HG02623 (cell line): ENCODE measurements around the gene PLA2G4D.
"Not testable (repeated sequence)": the region's sequence is repeated elsewhere in the genome, so short reads cannot be mapped to it uniquely, and the experiment has no call there.

Experiments
- ATAC-seq: cut with Tn5 transposase; IDR thresholded peaks from one replicate; pipeline ENCODE4 v1.9.1; 2021; ENCODE audit warnings: moderate library complexity; ENCODE audit not compliant: unreplicated experiment

The PLA2G4D gene

DNA sequence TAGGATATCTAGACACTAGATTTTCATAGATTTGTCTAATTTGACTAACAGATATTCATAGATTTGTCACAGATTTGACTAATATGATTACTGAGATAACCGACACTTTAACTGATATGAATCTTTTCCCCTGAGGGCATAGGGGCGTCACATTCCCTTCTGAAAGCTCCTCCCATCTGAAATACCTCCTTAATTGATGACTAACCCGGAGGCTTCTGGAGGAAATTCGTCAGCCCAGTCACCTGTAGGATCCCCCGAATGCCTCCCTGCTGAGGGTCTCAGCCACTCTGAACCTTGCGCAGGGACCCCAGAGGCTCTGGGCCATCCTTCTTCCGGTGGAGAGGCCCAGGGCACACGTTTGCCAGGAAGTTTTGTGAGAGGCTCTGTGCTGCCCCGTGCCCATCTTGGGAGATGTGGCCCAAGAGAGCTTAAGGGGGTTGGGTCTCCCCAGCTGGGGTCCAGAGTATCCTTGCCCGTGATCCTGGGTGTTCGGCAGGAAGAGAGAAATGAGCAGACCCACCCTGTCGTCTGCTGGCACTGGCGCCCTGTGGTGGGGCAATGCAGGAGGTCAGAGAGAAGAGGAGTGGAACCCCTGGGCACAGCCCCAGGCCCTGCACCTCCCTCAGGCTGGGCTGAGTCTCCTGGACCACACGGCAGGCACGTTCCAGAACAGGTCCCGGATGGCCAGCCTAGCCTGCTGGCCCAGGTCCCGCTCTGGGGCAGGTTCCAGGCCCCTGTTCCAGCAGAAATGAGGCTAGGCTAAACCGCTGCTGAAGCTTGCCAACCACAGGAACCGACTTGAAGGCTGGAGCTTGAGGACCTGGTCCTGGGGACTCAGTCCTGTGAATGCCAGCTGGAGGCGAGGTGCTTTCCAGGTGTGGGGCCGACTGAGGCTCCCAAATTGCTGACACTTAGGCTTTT is 1.7 kb downstream of the PLA2G4D start:
- no peak for ATAC-seq

DNA sequence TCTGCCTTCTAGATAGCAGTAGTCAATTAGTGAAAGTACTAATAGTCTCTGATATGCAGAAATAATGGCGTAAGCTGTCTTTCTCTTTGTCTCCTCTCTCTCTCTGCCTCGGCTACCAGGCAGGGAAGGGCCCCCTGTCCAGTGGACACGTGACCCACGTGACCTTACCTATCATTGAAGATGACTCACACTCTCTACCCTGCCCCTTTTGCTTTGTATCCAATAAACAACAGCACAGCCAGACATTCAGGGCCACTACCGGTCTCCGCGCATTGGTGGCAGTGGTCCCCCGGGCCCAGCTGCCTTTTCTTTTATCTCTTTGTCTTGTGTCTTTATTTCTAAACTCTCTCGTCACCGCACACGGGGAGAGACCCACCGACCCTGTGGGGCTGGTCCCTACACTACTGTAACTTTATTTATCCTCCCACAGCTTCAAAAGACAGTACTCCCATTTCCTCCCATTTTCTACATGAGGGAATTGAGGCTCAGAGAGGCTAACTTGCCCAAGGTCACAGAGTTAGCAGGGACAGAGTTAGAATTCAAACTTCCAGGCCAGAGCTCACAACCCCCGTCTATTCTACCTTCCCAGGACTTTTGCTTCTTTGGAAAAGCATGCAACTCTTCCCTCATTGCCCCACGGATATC is 2.5 kb downstream of the PLA2G4D start:
- ATAC-seq: not testable (repeated sequence)

DNA sequence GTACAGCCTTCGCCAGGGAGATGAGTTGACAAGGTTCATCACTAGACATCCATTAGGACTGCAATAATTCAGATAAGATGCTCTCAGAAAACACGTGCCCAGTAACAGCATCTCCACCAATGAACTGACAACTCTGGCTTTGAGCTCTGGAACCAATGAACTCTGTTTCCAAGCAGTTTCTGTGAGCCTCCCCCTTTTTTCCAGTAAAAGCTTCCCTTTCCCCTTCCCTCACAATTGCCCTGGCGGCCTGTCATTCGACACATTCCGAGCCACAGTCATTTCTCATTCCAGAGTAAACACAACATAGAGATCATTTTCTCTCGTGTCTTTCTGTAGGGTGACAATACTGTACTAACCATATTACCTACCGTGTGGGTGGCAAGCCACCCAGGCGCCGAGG is 3.6 kb downstream of the PLA2G4D start:
- no peak for ATAC-seq

DNA sequence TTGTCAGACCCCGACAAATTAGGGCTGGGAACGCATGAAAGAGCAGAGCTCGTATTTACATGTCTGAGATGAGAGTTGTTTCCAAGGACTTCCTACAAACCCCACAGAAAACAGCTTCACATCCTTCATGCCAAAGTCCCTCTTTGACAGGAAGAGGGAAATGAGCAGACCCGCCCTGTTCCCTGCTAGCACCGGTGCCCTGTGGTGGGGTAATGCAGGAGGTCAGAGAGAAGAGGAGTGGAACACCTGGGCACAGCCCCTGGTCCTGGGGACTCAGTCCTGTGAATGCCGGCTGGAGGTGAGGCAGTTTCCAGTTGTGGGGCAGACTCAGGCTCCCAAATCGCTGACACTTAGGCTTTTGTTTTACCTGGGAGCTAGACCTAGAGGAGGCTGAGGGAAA is 4.0 kb downstream of the PLA2G4D start:
- ATAC-seq: no peak

DNA sequence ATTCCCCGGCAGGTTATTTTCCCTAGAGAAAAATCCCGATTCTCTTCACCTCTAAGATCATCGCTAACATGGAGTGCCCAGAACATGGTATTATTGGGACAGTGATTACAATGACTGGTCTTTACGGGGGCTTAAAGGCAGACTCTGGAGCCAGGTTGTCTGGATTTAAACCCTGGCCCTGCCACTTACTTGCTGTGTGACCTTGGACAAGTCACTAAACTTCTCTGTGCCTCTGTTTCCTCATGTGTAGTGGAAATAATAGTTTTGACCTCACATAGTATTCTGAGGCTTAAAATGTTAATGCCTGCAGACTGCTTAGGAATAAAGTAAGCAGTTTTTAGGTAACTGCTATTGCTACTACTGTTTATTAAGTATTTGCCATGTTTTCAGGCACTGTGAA is 4.4 kb downstream of the PLA2G4D start:
- no peak for ATAC-seq

DNA sequence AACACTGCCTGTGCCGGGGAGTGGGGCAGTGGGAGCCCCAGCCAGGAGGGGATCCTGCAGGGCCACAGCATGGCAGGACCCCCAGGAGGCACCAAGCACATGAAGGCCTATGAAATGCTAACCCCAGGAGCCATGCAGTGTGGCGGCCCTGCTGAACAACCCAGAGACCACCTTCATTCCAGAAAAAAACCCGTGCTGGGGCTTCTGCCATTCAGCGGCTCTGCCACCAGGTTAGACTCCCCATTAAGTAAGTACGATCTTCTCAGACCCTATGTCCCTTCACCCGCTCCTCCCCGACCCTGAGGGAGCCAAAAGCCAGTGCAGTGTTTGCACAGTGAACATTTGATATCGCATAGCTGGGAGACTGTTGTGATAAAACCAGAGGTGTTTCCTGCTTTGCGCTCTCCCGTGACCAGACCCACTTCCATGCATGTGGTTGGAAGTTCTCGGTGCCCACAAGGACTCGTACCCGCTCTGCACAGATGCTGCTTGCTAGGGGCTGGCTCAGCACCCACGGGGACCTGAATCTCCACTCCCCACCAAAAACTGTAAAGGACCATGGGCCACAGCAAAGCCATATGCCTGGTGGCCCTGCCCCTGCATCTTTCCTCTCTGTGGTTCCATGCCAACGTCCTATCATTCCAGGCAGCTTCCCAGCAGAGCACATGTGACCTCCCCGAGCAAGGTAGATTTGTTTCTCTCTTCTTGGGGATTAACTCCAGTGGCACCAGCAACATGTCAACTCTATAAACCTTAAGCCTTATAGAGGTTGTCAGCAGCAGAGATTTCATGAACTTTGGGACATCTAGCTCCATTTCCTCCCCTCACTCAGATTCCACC is 5.3 kb downstream of the PLA2G4D start:
- no peak for ATAC-seq

DNA sequence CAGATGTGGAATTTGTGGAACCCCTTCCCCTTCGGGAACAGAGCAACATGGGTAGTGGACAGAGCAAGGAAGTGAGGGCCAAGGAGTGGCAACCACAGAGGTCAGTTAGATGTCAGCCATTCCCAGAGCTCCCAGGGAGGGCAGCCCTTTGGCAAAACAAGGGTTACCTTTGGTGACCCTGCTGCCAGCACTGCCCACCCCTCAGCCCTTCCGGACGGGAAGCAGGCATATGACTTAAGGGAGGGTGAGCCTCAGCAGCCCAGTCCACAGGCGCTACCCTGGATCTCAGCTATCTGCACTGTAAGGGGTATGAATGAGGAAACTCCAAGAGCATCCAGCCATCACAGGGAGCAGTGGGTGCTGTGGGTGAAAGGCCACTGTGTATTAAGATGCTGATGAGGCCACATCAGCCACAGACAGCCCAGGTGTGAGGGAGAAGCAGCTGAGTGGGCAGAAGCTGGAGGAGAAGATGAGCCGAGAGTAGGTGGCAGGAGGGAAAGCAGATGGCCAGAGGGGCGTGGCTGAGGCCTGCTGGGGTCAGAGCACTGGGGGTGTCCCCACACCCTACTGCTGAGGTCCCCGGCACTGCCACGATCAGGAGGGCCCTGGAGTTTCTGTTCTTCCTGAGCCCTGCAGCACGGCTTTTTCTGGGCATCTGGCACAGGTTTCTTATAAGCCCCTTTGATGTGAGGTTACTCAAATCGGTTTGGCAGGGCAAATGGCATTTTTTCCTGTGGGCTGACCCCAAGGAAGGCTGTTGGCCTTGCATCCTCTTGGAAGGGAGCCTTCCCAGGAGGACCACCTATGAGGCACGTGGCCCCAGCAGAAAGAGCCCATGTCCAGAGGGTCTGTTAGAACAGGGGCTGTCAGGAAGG is 6.2 kb downstream of the PLA2G4D start:
- ATAC-seq: no peak

DNA sequence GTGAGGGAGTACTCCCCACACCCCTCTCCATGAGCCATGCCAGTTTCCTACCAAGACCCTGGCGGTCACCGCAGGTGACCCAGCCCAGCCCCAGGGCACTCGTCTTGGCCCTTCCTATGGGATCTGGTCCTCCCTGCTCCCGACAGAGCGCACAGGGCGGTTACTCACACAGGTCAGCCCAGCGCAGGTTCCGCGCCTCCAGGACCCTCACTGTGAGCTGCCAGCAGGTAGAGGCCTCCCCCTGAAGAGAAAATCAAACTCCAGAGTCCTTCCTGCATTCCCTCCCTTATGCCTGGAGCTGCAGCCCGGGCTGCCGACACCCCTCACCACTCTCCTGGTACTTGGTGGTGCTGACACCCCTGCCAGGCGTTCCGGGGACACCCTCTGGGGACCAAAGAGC is 6.9 kb downstream of the PLA2G4D start:
- ATAC-seq: no peak

DNA sequence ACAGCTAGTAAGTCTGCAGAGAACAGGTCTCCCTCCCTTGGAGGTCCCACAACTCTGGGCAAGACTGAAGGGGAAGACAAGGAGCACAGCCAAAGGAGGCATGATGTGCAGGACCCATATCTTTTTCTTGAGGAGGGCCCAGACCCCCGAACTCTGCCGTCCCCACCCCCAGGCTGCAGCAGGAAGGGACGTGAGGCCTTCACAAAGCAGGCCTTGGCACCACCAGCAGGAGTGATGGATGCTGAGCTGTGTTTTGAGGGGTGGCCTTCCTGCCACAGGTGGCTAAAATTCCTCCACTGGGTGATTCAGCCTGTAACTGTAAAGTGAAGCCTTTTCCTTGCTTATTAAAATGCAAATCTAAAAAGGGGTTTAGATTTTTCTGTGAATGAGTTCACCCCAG is 8.6 kb downstream of the PLA2G4D start:
- no peak for ATAC-seq

DNA sequence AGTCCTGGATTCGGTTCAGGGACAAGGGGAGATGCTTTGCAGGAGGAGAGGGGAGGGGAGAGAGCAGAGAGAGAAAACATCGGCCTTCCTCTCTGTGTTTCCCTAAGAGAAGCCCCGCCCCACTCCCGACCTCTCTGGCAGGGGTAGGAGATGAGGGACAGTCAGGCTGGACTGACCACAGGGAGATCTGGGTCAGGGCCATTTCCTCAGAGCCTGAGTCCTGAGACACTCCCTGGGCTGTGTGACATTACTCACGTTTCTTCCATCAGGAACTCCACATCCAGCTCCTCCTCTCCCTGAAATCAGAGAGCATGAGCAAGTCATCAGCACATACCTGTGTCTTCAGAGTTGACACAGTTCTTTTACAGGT is 9.1 kb downstream of the PLA2G4D start:
- no peak for ATAC-seq

DNA sequence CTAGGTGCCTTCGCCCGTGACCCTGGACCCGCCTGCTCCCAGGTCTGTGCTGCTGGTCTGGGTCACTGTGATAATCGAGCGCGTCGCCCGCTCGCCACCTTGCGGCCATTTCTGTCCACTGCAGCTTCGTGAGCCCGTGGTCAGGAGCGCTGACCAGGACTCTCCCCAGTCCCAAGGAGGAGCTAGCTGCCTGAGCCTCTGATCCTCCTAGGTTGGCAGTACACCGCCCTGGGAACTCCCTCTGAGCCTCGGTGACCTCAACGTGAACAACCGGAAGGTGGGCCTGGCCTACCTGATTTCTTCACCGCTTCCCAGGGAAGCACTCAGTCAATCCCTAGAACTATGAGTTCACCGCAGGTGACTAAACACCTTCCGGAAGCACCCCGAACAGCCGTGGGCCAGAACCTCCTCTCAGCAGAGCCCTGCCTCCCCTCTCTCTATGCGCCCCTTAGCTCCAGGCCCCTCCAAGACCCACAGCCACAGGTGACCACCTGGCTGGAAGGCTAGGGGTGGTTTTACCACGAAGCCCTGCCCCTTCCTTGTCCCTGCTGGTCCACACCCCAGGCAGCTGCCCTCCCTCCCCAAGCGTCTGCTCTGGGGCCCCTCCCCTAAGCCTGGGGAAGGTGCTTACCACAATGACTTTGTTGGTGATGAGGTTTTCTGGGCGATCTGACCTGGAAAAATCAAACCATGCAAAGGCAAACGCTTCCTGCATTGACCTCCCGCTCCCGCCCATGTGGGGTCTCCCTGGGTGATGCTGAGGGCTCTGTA is 9.7 kb downstream of the PLA2G4D start:
- ATAC-seq: no peak

DNA sequence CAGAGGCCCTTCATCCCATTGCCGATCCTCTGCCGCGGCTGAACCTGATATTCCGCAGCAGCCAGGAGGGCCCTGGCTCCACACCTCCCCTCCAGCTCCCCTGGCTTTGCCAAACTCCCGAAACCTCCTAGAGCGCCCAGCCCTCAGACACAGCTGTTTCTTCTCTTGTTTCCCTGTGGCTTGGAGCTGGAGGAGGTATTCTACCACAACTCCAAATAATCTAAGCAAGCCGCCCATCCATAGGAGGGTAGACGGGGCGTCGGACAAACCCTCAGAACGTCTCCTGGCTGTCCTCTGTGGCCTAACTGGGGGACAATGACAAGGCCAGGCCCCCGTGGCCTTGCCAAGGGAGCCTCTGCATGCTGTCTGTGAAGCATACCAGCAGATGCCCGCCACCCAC is 10.4 kb downstream of the PLA2G4D start:
- ATAC-seq: no peak

DNA sequence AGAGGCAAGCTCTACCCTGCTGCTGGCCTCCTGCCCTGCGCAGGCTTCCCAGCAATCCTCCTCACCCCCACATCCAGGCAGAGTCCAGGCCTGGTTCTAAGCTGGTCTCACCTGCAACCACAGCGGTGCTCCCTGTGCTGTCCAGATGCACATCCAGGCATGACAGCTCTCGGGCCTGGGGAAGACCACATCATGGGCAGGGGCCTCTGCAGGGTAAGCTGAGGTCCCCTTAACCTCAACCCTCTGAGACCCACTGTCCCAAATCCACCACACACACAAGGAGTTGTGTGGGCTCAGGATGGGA is 10.8 kb downstream of the PLA2G4D start:
- ATAC-seq: no peak

DNA sequence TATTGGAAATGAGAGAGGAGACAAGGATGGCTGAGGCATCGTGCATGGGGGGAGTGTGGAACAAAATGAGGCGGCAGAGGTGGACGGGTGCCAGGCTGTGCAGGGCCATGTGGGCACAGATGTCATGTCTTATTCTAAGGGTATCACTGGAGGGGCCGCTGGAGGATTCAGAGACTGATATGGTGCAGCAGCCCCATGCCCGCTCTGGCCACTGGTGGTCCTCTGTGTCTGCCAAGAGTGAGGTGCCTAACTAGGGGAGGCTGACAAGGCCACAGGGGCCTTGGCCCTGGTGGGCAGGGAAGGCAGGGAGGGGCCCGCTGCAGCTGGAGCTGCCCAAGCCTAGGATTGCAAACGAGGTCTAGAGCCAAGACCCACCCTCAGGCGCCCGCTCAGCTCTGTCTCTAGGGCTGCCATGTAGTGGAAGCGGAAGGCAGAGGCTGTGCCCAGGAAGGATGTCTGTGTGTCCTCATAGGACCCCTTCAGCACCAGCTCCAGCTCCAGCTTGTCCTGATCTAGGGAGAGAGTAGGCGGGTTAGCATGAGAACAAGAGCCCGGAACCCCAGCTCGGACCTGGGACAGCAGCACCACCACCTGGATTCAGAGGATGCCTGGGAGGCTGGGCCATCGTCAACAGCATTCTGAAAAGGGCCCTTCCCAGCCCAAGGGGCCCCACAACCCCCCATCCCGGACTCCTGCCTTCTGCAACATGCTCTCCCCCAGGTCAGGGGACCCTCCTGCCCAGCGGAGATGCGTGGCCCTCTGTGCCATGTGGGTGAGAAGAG is 11.3 kb downstream of the PLA2G4D start:
- ATAC-seq: no peak

DNA sequence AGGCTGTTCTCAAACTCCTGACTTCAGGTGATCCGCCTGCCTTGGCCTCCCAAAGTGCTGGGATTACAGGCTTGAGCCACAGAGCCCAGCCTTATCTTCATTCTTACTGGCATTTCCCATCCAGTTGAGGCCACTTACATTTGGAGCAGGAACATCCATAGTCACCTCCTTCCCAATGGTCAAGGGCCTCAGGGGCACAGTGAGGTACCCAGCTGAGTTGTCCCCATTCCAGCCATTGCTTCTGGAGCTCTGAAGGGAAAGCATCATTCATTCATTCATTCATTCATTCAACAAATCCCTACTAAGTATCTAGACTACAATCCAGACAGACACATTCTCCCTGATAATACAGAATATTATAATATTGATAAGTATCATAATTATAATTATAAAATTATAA is 12.2 kb downstream of the PLA2G4D start:
- ATAC-seq: no peak

DNA sequence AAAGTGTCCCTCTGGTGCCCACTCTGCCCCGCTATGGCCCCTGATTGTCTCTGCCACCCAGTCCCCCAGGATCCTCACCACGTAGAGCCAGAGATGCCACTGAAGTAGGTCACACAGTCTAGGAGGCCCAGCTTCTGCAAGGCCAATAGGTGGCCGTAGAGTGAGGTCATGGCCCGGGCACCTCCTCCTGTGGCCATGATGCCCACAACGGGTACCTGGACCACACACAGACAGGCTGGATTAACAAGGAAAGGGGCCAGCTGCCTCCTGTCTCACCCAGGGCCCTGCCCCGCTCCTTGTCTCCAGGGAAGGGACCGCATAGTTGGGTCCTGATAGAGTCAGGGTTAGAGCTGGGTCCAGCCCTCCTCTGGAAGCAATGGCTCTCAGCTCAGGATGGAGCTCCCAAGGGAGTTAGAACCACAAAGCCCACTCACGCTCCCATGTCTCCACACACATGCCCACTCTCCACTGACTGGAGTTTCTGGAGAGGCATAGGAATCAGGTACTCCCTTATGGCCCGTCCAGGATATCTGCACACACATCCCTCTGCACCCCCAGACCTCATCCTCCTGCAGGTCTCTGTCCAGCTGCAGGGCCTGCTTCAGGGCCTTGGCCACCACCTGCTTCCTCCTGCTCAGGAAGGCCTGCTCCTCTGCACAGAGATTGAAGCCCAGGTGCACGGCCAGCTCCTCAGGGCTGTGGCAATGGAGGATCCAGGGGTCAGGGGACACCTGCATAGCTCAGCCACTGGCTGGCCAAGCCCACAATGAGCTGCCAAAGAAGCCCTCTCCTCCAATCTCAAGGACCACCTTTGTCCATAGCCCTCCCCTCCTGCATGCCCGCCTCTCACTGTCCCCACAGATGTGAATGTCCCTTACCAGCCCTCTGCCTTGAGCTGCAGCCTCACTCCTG is 13.2 kb downstream of the PLA2G4D start:
- ATAC-seq: no peak

DNA sequence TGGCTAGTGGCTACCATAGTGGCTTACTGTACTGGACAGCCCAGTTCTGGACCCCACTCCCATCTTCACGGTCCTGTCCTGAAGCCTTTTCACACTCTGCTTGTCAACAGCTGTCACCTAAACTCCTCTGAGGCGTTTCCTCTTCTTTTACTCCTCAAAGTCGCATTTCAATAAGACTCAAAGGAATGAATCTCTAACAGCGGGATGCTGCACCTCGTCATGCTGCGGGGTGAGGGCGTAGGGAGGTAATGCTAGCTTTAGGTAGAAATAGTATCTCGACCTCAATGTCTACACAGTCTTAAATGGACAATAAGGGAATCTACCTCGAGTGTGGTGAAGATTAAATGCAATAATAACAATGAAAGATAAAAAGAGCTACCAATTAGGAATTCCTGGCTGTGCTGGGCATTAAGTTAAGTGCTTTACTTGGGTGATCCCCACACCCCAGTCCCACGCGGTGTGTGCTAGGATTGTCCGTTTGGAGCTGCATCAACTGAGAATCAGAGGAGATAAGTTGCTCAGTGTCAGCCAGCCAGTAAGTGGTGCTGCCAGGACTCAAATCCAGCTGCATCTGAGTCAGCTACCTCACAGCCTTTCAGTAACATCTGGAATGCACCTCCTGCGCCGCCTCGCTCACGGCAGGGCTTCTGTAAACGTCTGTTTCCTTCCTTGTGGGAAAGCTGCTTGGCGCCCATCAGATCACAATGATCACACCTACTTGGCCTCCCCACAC is 14.0 kb downstream of the PLA2G4D start:
- ATAC-seq: no peak
